ENCODE data around the gene CDKL1. TPM values are rescaled to one million over a fixed set of nuclear protein-coding genes. Genes with fewer than 3 reads are reported as not detected.

CDKL1 gene
- total RNA-seq, 1 donor from 2014 or later, result 5.5 TPM

Small RNA genes within 50 kb of the gene (small RNA-seq; reads per million reads assigned to genes)
- 0.06 reads per million for gene MIR4504 (ENCODE audit: low replicate concordance)

Other genes starting within 250 kb of the CDKL1 start
- 58.5 TPM for gene SOS2, start 165.3 kb downstream of the CDKL1 start, total RNA-seq
- gene L2HGDH, start 84.7 kb downstream of the CDKL1 start, total RNA-seq, result 14.9 TPM
- 25.7 TPM for gene DMAC2L, start 84.6 kb downstream of the CDKL1 start, total RNA-seq
- 128 TPM for gene MAP4K5, start 135.7 kb upstream of the CDKL1 start, total RNA-seq
- 7.2 TPM for gene ATL1, start 163.3 kb upstream of the CDKL1 start, total RNA-seq